Fibroblast of villous mesenchyme (primary cell): ENCODE data around the gene DDX5. TPM values are rescaled to one million over a fixed set of nuclear protein-coding genes. Genes with fewer than 3 reads are reported as not detected.

Experiments used
- DNase-seq: peaks from one replicate; pipeline ENCODE4 v3.0.0-alpha.2; 2010; ENCODE audit warnings: low read depth
- H3K4me3 ChIP-seq: 2 replicates; pipeline ENCODE4 v1.5.1; 2011; ENCODE audit warnings: low read depth, mild to moderate bottlenecking, low read length
- small RNA-seq: library from RNA; depleted of rRNA; stranded (forward); fragments of <200 nt; gene quantifications from one replicate; pipeline ENCODE3, GENCODE V24; 2012
- total RNA-seq: library from RNA; depleted of rRNA; stranded (reverse); fragments of >200 nt; gene quantifications from 2 replicates; pipeline ENCODE4 v1.2.3, GENCODE V29; 2012
- TF ChIP-seq, protein P1 (sequence below): IDR thresholded peaks from 2 replicates; pipeline ENCODE4 v1.5.1; 2012; ENCODE audit warnings: low read depth, mild to moderate bottlenecking, low read length; ENCODE audit not compliant: insufficient read depth

DDX5 gene
- total RNA-seq, 1 donor: 361 TPM

DNA sequence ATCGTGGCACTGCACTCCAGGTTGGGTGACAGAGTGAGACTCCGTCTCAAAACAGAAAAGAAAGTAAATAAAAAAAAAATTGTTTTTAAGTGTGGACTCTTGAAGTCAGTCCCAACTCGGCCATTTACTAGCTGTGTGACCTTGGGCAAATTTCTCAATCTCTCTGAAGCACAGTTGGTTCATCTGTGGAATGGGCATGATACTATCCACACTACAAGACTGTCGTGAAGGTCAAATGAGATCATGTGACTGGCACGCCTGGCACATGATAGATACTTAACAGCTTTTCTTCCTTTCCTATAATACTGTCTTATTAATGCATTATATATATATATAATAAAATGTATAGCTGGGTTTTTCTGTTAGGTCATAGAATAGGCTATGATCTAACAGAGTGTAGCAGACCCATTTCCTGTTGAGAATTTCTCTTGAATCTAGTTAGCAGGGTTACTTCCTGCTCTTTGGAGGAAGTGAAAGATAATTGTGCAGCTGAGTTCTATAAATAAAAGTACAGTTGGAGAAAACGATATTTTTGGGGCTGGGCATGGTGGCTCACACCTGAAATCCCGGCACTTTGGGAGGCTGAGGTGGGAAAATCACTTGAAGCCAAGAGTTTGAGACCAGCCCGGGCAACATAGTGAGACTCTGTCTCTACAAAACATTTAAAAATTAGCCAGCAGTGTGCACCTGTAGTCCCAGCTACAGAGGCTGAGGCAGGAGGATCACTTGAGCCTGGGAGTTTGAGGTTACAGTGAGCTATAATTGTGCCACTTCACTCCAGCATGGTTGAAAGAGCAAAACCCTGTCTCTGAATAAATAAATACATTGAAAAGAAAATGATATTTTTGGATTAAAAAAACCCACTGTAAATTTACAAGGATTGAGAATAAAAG is 49.9 kb downstream of the DDX5 start:
- TF ChIP-seq, protein P1, sequence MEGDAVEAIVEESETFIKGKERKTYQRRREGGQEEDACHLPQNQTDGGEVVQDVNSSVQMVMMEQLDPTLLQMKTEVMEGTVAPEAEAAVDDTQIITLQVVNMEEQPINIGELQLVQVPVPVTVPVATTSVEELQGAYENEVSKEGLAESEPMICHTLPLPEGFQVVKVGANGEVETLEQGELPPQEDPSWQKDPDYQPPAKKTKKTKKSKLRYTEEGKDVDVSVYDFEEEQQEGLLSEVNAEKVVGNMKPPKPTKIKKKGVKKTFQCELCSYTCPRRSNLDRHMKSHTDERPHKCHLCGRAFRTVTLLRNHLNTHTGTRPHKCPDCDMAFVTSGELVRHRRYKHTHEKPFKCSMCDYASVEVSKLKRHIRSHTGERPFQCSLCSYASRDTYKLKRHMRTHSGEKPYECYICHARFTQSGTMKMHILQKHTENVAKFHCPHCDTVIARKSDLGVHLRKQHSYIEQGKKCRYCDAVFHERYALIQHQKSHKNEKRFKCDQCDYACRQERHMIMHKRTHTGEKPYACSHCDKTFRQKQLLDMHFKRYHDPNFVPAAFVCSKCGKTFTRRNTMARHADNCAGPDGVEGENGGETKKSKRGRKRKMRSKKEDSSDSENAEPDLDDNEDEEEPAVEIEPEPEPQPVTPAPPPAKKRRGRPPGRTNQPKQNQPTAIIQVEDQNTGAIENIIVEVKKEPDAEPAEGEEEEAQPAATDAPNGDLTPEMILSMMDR: no peak
- DNase-seq: no peak
- no peak overlapping the region for H3K4me3 ChIP-seq

DNA sequence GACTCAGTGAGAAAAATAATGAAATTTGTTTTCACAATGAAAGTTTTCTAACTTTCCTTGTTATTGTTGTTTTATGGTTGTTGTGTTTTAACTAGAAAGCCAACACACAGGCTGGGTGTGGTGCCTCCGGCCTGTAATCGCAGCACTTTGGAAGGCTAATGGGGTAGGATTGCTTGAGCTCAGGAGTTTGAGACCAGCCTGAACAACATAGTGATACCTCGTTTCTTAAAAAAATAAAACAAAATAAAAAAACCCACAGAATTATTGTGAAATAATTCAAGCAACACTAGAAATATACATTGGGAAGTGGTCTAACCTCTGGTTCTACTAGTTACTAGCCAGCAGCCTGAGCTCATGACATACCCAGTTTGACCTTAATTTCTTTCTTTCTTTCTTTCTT is 56.5 kb downstream of the DDX5 start:
- peak; percentile 43 for DNase-seq
- TF ChIP-seq, protein P1: no peak
- peak overlapping the region; percentile 4 for H3K4me3 ChIP-seq

DNA sequence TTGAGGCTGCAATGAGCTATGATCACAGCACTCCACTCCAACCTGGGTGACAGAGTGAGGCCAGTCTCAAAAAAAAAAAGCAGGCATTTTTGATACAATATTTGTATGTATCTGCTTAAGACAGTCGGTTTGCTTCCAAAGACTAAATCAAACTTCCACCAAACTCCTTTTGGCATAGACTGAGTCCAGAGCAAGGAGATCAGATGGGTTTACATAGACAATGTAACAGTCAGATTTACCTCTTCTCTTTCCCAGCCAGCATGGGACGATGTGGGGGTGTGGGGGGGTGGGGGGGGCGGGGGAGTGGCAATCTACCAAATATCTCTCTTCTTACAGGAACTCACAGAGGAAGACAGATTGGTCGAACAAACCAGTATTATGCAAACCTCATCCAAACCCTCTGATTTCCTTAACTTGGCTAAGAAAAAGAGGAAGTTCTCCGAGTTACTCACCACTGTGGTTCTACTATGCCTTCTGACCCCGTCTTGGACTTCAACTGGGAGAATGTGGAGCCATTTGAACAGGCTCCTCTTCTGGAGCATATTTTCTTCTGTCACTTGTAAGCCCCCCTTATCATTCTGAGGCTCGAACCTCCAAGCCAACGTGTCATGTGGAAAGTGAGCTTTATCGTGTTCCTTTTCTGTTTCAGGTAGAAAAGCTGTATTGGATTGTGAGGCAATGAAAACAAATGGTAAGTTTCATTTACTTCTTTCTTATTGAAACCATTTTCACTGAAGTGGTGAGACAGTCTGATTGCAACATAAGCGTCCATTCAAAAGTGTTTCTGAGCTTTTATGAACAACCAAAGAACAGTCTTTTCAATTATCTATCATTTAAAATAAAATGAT is 57.2 kb downstream of the DDX5 start, which contains the start of gene MILR1:
Gene MILR1, plus strand, starts transcription at position 451 of the 848 bp plus-strand sequence. Its CDS starts 54 bp downstream, at position 505.
- DNase-seq: peak; percentile 87
- H3K4me3 ChIP-seq: peak within 1 kb of the TSS; percentile 7
- TF ChIP-seq, protein P1: no peak

Small RNA genes lying within 50 kb of the gene (small RNA-seq; reads per million reads assigned to genes)
- not detected for gene ATP5MFP4

Other genes starting within 250 kb of the DDX5 start
- 38.0 and 45.8 TPM in 2 replicates for gene TEX2, start 243.0 kb downstream of the DDX5 start, total RNA-seq
- gene PECAM1, start 115.4 kb downstream of the DDX5 start, total RNA-seq: under 0.01 TPM in 2 replicates
- gene MILR1, start 57.2 kb downstream of the DDX5 start, total RNA-seq: 2.6 and 3.9 TPM in 2 replicates
- 8.4 and 12.5 TPM in 2 replicates for gene POLG2, start 9.2 kb downstream of the DDX5 start, total RNA-seq
- 26.3 and 27.1 TPM in 2 replicates for gene CEP95, start 688 bp upstream of the DDX5 start, total RNA-seq
- gene SMURF2, start 156.0 kb upstream of the DDX5 start, total RNA-seq: 103 and 188 TPM in 2 replicates